ENCODE results near the gene SAMHD1.
A peak's percentile ranks its signal among the peaks of the same experiment; 100 is the strongest.
"Not testable (repeated sequence)": the region's sequence is repeated elsewhere in the genome, so short reads cannot be mapped to it uniquely, and the experiment has no call there.

SAMHD1 gene

GRCh38 chr20:36916199-36916598 lies 35.3 kb downstream of the SAMHD1 start:
- no peak for DNase-seq

DNA sequence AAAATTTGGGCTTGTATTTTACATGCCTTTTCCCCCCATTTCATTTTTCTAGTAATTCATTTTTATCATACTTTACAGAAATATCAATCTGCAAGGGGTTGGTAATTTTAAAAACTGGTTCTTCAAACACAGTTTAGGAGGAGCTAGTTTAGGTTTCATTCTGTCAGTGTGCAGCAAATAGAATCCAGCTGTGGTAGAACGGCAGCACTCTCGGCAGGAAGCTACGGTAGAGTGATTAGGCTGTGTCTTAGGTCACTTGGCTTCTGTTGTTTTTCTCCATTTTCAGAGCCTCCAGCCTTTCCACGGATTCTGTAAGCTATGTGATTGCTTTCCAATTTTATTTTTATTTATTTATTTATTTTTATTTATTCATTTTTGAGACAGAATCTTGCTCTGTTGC lies 42.9 kb downstream of the SAMHD1 start:
- no peak for DNase-seq

- DNase-seq = not testable (repeated sequence)
Measured at GRCh38 chr20:36906086-36906485, 45.4 kb downstream of the SAMHD1 start.

DNA sequence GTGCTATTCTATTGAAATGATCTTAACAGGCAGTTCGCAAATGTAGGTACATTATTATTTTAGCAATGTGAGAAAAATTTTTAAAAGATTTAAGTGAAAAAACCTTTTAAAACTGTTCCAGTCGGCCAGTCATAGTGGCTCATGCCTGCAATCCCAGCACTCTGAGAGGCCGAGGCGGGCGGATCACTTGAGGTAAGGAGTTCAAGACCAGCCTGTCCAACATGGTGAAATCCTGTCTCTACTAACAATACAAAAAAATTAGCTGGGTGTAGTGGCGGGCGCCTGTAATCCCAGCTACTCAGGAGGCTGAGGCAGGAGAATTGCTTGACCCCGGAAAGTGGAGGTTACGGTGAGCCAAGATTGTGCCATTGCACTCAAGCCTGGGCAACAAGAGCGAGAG lies 45.9 kb downstream of the SAMHD1 start:
- DNase-seq = not testable (repeated sequence)

DNA sequence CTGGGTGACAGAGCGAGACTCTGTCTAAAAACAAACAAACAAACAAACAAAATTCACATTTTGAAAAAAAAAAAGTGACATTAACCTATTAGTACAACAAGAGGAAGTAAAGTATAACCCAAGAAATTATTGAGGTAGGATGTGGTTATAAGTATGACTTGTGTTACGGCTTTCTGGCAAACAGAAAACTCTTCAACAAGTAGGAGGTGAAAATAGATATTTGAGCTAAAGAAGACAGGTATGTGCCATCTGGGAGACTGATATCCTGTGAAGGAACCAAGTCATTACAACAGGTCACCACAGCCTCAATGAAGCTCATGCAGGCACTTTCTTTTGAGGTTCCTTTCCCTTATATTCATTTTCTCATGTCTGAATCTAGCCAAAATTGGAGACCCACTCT lies 46.8 kb downstream of the SAMHD1 start:
- peak in 1 of 5 experiments; percentile 59 for DNase-seq

- peak in 1 of 5 experiments; percentile 87 for DNase-seq
Measured at GRCh38 chr20:36895036-36895435, 56.5 kb downstream of the SAMHD1 start.

DNA sequence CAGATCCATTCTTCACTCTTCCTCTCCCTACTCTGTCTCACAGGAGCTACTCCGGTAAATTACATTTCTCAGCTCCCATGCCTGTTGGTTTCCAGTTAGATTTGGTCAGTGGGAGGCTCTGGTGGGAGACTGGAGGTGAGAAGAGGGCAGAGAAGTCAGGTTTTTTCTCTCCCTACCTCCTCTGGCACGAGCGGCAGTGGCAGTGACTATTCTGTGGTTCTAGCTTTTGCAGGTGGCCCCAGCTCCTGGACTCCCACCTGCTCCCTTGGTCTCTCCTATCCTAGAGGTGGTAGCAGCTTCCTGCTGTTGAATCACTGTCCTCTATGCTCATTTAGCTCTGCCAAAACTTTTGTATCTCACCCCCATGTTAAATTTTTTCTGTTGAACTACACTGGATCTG lies 57.7 kb downstream of the SAMHD1 start:
- DNase-seq = no peak

GRCh38 chr20:36891211-36891610 lies 60.3 kb downstream of the SAMHD1 start:
- no peak for DNase-seq

DNA sequence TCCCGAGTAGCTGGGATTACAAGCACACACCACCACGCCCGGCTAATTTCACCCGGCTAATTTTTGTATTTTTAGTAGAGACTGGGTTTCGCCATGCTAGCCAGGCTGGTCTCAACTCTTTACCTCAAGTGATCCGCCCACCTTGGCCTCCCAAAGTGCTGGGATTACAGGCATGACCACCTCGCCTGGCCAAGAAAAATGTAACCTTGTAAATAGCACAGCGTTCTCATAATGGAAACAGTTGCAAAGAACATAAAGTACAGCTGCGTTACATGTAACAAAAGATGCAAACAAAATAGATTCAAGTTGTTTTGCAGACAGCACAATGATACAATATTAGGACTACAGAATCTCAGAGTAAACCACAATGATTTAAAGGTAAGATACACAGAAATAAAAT lies 60.9 kb downstream of the SAMHD1 start:
- no peak for DNase-seq

GRCh38 chr20:36888880-36889516 lies 62.5 kb downstream of the SAMHD1 start:
- DNase-seq = no peak

- DNase-seq = no peak
Measured at GRCh38 chr20:36887752-36888090, 63.8 kb downstream of the SAMHD1 start.

DNA sequence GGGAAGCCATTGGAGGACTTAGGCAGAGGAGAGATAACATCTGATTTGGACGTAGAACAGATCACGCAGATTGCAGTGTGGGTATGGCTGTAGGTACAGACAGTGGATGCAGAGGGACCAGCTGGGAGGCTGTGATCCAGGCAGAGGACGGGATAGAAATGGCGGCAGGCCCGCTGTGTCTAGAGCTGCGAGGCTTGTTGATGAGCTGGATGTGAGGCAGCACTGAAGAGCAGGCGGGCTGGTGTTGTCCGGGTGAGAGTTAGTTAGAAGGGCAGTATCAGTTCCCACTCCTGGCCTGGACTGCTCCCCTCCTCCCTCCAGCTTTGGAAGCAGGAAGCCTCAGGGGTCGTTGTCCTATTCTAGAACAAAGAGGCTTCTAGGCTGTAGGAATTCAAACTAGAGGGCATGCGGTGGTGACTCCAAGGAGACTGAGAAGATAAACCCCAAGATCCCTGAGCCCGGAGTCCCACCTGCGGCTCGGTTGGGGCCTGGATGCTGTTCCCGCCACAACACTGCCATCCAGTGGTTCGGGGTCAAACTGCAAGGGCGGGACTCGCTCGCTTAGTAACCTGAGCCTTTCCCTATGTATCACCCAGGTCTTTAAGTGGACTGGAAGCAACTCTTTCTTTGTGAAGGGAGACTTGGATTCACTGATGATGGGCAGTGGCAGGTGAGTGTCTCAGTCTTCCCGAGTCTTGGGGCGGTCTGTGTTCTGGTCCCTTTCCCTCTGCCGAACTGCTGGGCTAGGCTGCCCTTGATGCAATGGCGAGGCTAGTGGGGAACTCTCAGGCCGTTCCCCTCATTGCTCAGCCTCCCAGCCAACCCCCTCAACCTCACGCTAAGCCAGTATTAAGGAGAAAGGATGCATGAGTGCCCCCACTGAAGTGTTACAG lies 64.4 kb downstream of the SAMHD1 start:
- DNase-seq = peak; percentile 37 to 76 (median 65)

GRCh38 chr20:36885356-36885755 lies 66.2 kb downstream of the SAMHD1 start:
- no peak for DNase-seq

- DNase-seq = no peak
Measured at GRCh38 chr20:36883977-36884535, 67.5 kb downstream of the SAMHD1 start.

DNA sequence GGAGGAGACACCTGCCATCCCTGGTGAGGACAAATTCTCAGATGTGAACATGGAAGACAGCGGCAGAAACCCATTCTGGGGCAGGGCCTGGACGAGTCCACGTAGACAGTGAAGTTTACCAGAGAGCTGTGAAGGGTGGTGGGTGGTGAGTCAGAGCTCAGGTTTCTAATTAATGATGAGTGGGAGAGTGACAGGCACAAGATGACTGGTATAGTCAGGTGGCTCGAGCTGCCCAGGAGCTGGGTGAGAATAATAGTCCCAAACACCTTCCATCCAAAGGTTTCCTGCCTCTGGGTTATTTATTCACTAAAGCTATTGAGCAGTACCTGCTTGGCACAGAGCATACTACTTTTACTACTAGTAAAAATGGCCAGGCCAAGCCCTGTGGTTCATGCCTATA lies 69.6 kb downstream of the SAMHD1 start:
- no peak for DNase-seq

GRCh38 chr20:36881331-36881730 lies 70.2 kb downstream of the SAMHD1 start:
- DNase-seq = no peak

GRCh38 chr20:36880741-36881250 lies 70.7 kb downstream of the SAMHD1 start:
- no peak for DNase-seq

- DNase-seq = no peak
Measured at GRCh38 chr20:36878941-36879340, 72.6 kb downstream of the SAMHD1 start.

DNA sequence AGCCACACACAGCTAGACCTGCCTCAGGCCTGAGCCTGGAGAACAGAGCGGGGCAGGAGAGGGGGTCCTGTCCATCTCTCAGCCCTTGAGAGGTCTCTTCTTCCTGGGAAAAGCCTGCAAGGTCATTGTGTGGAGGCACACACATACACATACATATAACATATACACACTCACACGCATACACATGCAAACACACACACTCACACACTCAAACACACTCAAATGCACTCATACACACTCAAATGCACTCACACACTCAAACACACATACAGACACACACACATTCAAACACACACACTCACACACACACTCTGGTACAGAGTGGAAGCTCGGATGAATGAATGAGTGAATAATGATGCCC lies 75.1 kb downstream of the SAMHD1 start:
- DNase-seq = no peak

- no peak for DNase-seq
Measured at GRCh38 chr20:36875702-36876472, 75.6 kb downstream of the SAMHD1 start, which contains the start of gene TLDC2. Gene TLDC2, plus strand, starts transcription at chr20:36876138. Its CDS starts 37 bp downstream, at chr20:36876175.

DNA sequence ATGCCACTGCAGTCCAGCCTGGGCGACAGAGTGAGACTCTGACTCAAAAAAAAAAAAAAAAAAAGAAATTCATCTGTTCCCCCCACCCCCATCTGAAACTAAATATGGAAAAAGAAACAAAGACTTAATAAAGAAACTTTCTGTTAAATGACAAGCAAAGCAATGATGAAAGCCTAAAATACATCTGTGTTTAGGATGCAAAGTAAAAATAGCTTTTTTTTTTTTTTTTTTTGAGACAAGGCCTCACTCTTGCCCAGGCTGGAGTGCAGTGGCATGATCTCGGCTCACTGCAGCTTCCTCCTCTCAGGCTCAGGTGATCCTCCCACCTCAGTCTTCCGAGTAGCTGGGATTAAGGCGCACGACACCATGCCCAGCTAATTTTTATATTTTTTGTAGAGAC lies 76.4 kb downstream of the SAMHD1 start:
- DNase-seq = not testable (repeated sequence)

- no peak for DNase-seq
Measured at GRCh38 chr20:36873498-36874189, 77.9 kb downstream of the SAMHD1 start.

Measured in T-helper 2 cell (primary cell).